HepG2 (cell line): ENCODE measurements around the gene CETN2. TPM values are rescaled to one million over a fixed set of nuclear protein-coding genes. Genes with fewer than 3 reads are reported as not detected.

ENCODE experiments used
- ATAC-seq: fragments of 200-7000 bp; cut with Tn5 transposase; 3 replicates; pipeline ENCODE4 v1.9.1; 2020; ENCODE audit warnings: mild to moderate bottlenecking, moderate library complexity
- BruUV-seq: library from RNA; stranded (reverse); fragments of 400-500 nt; replicated peaks from 2 replicates; lab custom pipeline; 2021; lab: Mats Ljungman, UMichigan
- CTCF ChIA-PET: fragments of 300-600 bp; formaldehyde crosslinking; extraction: SDS; loops from one replicate; lab custom pipeline; 2021; ENCODE audit warnings: low total read pairs, inconsistent platforms, low intra/inter-chr PET ratio; lab: Yijun Ruan, JAX
- POLR2A ChIA-PET: fragments of 350-600 bp; sonication (Branson Sonifier 250); formaldehyde crosslinking; loops from one replicate; lab custom pipeline; 2020; ENCODE audit warnings: antibody characterized with exemption, inconsistent platforms; lab: Yijun Ruan, JAX
- DNase-seq: peaks from one replicate; pipeline ENCODE4 v3.0.0-alpha.2; 2015; ENCODE audit warnings: low spot score
- FAIRE-seq: peaks from 3 replicates; lab custom pipeline; 2011; peaks lifted over from hg19 to GRCh38; lab: Jason Lieb, UNC
- H2AFZ ChIP-seq: one replicate; pipeline ENCODE4 v1.6.1; 2011; ENCODE audit warnings: low read length, inconsistent platforms
- H3K27ac ChIP-seq: fragments of 300-600 bp; 3 replicates; pipeline ENCODE4 v1.8.0; 2011; ENCODE audit warnings: mixed run types, mild to moderate bottlenecking, mixed read lengths, low read length, inconsistent platforms; ENCODE audit not compliant: insufficient read depth; ENCODE audit errors: extremely low read length
- H3K27me3 ChIP-seq, 2 experiments: fragments of 200-600 bp in 1 of 2; 2 replicates in 1 of 2; 3 replicates in 1 of 2; pipeline versions ENCODE4 v1.6.0 to v1.8.0; 2011; ENCODE audit warnings: low read length in 2 of 2, mild to moderate bottlenecking in 2 of 2, moderate library complexity in 2 of 2, inconsistent platforms in 1 of 2; ENCODE audit not compliant: insufficient read depth in 2 of 2, control insufficient read depth in 1 of 2
- H3K36me3 ChIP-seq, 2 experiments: fragments of 200-600 bp in 1 of 2; replicated peaks in 1 of 2; 2 replicates in 1 of 2; 3 replicates in 1 of 2; pipeline versions ENCODE4 v1.5.1 to v1.8.0; 2011; ENCODE audit warnings: low read length in 2 of 2, inconsistent platforms in 1 of 2; ENCODE audit not compliant: insufficient read depth in 2 of 2, control insufficient read depth in 1 of 2
- H3K4me1 ChIP-seq: 2 replicates; pipeline ENCODE4 v1.5.1; 2012; ENCODE audit warnings: low read length, inconsistent platforms; ENCODE audit not compliant: insufficient read depth
- H3K4me2 ChIP-seq: 2 replicates; pipeline ENCODE4 v1.6.0; 2011; ENCODE audit warnings: low read depth, low read length, inconsistent platforms
- H3K4me3 ChIP-seq, 3 experiments: fragments of 200-600 bp in 1 of 3; sonication (generic), shearing (Covaris generic) in 1 of 3; replicated peaks in 1 of 3; 2 replicates each; pipeline ENCODE4 v1.5.1; 2011 to 2016; ENCODE audit warnings: low read length in 3 of 3, inconsistent platforms in 2 of 3, low read depth in 2 of 3, mild to moderate bottlenecking in 2 of 3, control low read depth in 1 of 3, mixed read lengths in 1 of 3; ENCODE audit not compliant: insufficient read depth in 1 of 3
- H3K79me2 ChIP-seq: one replicate; pipeline ENCODE4 v1.6.1; 2011; ENCODE audit warnings: low read length, inconsistent platforms; ENCODE audit not compliant: insufficient read depth
- H3K9ac ChIP-seq: 2 replicates; pipeline ENCODE4 v1.6.0; 2011; ENCODE audit warnings: mild to moderate bottlenecking, low read depth, low read length, inconsistent platforms; ENCODE audit not compliant: insufficient read depth
- H3K9me3 ChIP-seq: 2 replicates; pipeline ENCODE4 v1.5.1; 2012; ENCODE audit warnings: mild to moderate bottlenecking, low read length
- H4K20me1 ChIP-seq: 2 replicates; pipeline ENCODE4 v1.6.0; 2011; ENCODE audit warnings: inconsistent platforms, mild to moderate bottlenecking, low read length, moderate library complexity; ENCODE audit not compliant: insufficient read depth
- HMG20A ChIP-seq: IDR thresholded peaks from 2 replicates; pipeline ENCODE4 v1.6.1; 2016; ENCODE audit warnings: borderline replicate concordance
- HMGXB3 ChIP-seq: sonication (generic); formaldehyde crosslinking; IDR thresholded peaks from 2 replicates; pipeline ENCODE4 v1.4.0; 2020; ENCODE audit warnings: missing genetic modification reagents, borderline replicate concordance
- KLF15 ChIP-seq: sonication (generic); formaldehyde crosslinking; IDR thresholded peaks from 2 replicates; pipeline ENCODE4 v1.8.1; 2023; ENCODE audit warnings: borderline replicate concordance, mild to moderate bottlenecking, inconsistent platforms, missing genetic modification reagents, mixed read lengths
- LRRFIP1 ChIP-seq: sonication (generic); formaldehyde crosslinking; conservative IDR thresholded peaks from 2 replicates; pipeline ENCODE4 v1.4.0; 2020; ENCODE audit warnings: missing genetic modification reagents
- MAZ ChIP-seq, 2 experiments: sonication (generic) in 1 of 2; formaldehyde crosslinking in 1 of 2; IDR thresholded peaks; 2 replicates each; pipeline versions ENCODE4 v1.5.0 to v1.6.1; 2012 to 2020; ENCODE audit warnings: low read depth in 2 of 2, mild to moderate bottlenecking in 2 of 2, borderline replicate concordance in 1 of 2, improper control_type of control experiment in 1 of 2, low read length in 1 of 2, missing genetic modification reagents in 1 of 2, moderate library complexity in 1 of 2
- SMARCE1 ChIP-seq: fragments of 450-650 bp; IDR thresholded peaks from 2 replicates; pipeline ENCODE4 v1.6.1; 2017; ENCODE audit warnings: borderline replicate concordance
- TIGD3 ChIP-seq: sonication (generic); formaldehyde crosslinking; IDR thresholded peaks from 2 replicates; pipeline ENCODE4 v1.5.1; 2020; ENCODE audit warnings: mild to moderate bottlenecking, missing genetic modification reagents, borderline replicate concordance
- ZBTB1 ChIP-seq: sonication (generic); formaldehyde crosslinking; IDR thresholded peaks from 2 replicates; pipeline ENCODE4 v1.4.0; 2020; ENCODE audit warnings: missing genetic modification reagents, borderline replicate concordance
- ZMAT5 ChIP-seq: sonication (generic); formaldehyde crosslinking; IDR thresholded peaks from 2 replicates; pipeline ENCODE4 v1.5.0; 2020; ENCODE audit warnings: mild to moderate bottlenecking, low read depth, missing genetic modification reagents, borderline replicate concordance
- ZNF563 ChIP-seq: sonication (generic); formaldehyde crosslinking; IDR thresholded peaks from 2 replicates; pipeline ENCODE4 v1.8.0; 2022; ENCODE audit warnings: mild to moderate bottlenecking, moderate library complexity, missing genetic modification reagents
- WGBS: methylation state at CpG from one replicate; pipeline ENCODE4 v1.1.6; 2017; ENCODE audit warnings: low lambda C conversion rate; 5-methylcytosine and 5-hydroxymethylcytosine counted together
- in situ Hi-C: cut with HindIII; loops from 2 replicates; pipeline ENCODE4 v1.10.0; 2017; ENCODE audit warnings: low pct_unique_long_range_greater_than_20kb; ENCODE audit not compliant: extremely low pct_ligation_motif_present
- intact Hi-C: fragments of 100-400 bp; cut with micrococcal nuclease; formaldehyde crosslinking; loops from one replicate; pipeline ENCODE4 v1.10.0; 2022; ENCODE audit not compliant: unreplicated experiment
- polyA plus RNA-seq, 8 experiments: library from polyadenylated mRNA; depleted of rRNA in 3 of 8; stranded (reverse) in 7 of 8; unstranded in 1 of 8; fragments of >200 nt; fragmentation: Illumina TruSeq in 4 of 8; extraction: Trizol in 4 of 8; gene quantifications; 2 replicates each; pipeline versions ENCODE4 v1.2.1 to v1.2.3, GENCODE V29; 2011 to 2016; ENCODE audit warnings: low read depth in 4 of 8, missing spikeins in 1 of 8, mixed read lengths in 1 of 8; ENCODE audit not compliant: insufficient read depth in 1 of 8
- total RNA-seq, 5 experiments: library from RNA; depleted of rRNA; stranded (reverse); fragments of >200 nt; fragmentation: Illumina TruSeq; extraction: Trizol; gene quantifications; 2 replicates each; pipeline ENCODE4 v1.2.3, GENCODE V29; 2016; ENCODE audit warnings: low read depth in 1 of 5

CETN2 gene
- total and polyA plus RNA-seq, 2 of the 13 experiments (the other 11 are each of a cell fraction or from before 2014, with no cell fraction given) = 17.2 to 85.4 TPM

GRCh38 chrX:152869972-152870371, 39.4 kb upstream of the CETN2 start:
- H3K9ac ChIP-seq = no peak overlapping the region
- no peaks in the 10 kb centered on the region for H4K20me1 ChIP-seq
- ATAC-seq (no peak), DNase-seq (no peak), FAIRE-seq (no peak)
- H3K9me3 ChIP-seq = no peaks in the 10 kb centered on the region
- BruUV-seq = no TSS peak
- in situ Hi-C loops (no loop called here), intact Hi-C loops (loop anchor here (5.0 kb wide), 1 partner anchor 667 kb away; no protein-coding TSS in a partner anchor)
- no CpG with 5 or more reads among the region's 7 CpGs for WGBS
- POLR2A ChIA-PET = no interaction called here
- no peak overlapping the region for H2AFZ ChIP-seq
- no peak overlapping the region for H3K4me3 ChIP-seq
- CTCF ChIA-PET = no interaction called here
- no peak overlapping the region for H3K4me2 ChIP-seq
- H3K36me3 ChIP-seq = peaks cover 4 to 39% of the 10 kb centered on the region in 2 experiments; a peak in 4 of 5 replicates
- no peaks in the 10 kb centered on the region for H3K27me3 ChIP-seq
- H3K27ac ChIP-seq = no peak overlapping the region
- no peaks in the 10 kb centered on the region for H3K79me2 ChIP-seq
- H3K4me1 ChIP-seq = no peaks in the 10 kb centered on the region
- TF ChIP-seq MAZ (IDR thresholded peaks at IDR 0.05; ENCODE audit: borderline replicate concordance, low read depth, low read length) (no peak), MAZ (CRISPR knock-in tag; IDR thresholded peaks at IDR 0.05; ENCODE audit: low read depth) (no peak), ZMAT5 (CRISPR knock-in tag) (no peak), KLF15 (CRISPR knock-in tag) (no peak), ZNF563 (CRISPR knock-in tag) (no peak), HMG20A (CRISPR knock-in tag) (no peak), TIGD3 (no peak), HMGXB3 (CRISPR knock-in tag) (no peak), ZBTB1 (no peak), SMARCE1 (no peak), LRRFIP1 (CRISPR knock-in tag) (no peak)
